HUES48 (cell line): Measurements from ENCODE around the gene OGG1.
A peak's percentile ranks its signal among the peaks of the same experiment; 100 is the strongest.

Source experiments
- H3K27ac ChIP-seq: one replicate; pipeline ENCODE4 v1.7.0; 2013; ENCODE audit warnings: low read depth, low read length, inconsistent platforms
- H3K27me3 ChIP-seq: 2 replicates; pipeline ENCODE4 v1.6.1; 2013; ENCODE audit warnings: mild to moderate bottlenecking, low read length; ENCODE audit not compliant: control insufficient read depth, insufficient read depth
- H3K36me3 ChIP-seq: 2 replicates; pipeline ENCODE4 v1.6.1; 2013; ENCODE audit warnings: low read length; ENCODE audit not compliant: control insufficient read depth, insufficient read depth
- H3K4me1 ChIP-seq: 2 replicates; pipeline ENCODE4 v1.6.1; 2013; ENCODE audit warnings: mild to moderate bottlenecking, low read length; ENCODE audit not compliant: control insufficient read depth, insufficient read depth
- H3K4me3 ChIP-seq: 2 replicates; pipeline ENCODE4 v1.5.1; 2013; ENCODE audit warnings: mild to moderate bottlenecking, low read depth, low read length
- H3K9ac ChIP-seq: 2 replicates; pipeline ENCODE4 v1.6.1; 2013; ENCODE audit warnings: mild to moderate bottlenecking, low read depth, low read length, moderate library complexity
- H3K9me3 ChIP-seq: 2 replicates; pipeline ENCODE4 v1.6.1; 2013; ENCODE audit warnings: low read length; ENCODE audit not compliant: control insufficient read depth, insufficient read depth

Gene OGG1

DNA sequence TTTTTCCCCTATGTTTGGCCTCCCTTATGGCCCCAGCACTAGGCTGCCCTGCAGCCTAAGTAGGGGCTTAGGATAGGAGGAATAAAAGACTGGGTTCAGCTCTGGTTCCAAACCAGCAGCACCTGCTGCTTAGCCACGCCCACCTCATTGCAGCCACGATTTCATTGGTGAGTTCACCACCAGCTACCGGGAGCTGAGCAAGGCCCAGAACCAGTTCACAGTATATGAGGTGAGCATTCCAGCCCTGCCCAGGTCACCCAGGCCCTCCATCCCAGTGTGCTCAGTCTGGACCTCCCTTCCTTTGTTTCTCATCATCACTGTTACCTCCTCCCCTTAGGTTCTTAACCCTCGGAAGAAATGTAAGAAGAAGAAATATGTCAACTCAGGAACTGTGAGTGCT, 34.6 kb upstream of the OGG1 start:
- Histone ChIP-seq H3K4me3 (no peak overlapping the region), H3K27ac (no peak overlapping the region), H3K9me3 (no peaks in the 10 kb centered on the region), H3K9ac (no peak overlapping the region), H3K27me3 (no peaks in the 10 kb centered on the region; the same call in 1 of the 2 replicates), H3K4me1 (no peaks in the 10 kb centered on the region), H3K36me3 (no peaks in the 10 kb centered on the region)

DNA sequence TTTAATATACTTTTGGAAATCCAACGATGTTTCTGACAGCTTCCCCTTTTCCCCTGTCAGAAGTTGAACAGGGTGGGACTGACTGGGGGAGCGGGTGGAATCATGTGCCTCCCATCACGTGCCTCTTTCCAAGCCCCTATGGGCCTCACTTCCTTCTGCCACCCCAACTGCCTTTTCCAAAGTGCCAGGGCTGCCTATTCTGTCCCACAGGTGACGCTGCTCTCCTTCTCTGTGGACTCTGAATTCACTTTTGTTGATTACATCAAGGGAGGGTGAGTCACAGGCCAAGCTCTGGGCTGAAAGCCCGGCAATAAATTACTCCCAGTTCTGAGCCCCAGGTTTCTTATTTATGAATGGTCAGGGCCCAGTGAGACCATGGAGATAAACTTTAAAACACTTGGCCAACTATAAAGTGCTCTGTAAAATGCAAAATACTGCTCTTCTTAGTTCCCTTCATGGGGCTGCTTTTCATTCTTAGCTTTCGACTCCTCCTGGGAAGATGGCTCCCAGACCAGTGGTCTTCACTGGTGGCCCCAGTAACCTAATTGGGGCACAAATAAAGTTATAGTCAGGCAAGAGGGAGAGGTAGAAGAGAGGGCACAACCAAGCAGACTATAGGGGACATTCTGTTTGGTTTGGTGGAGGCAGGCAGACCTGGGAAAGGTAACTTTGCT, 33.9 kb upstream of the OGG1 start:
- H3K36me3 ChIP-seq: no peaks in the 10 kb centered on the region
- no peak overlapping the region for H3K4me3 ChIP-seq
- no peak overlapping the region for H3K27ac ChIP-seq
- H3K9ac ChIP-seq: no peak overlapping the region
- H3K4me1 ChIP-seq: no peaks in the 10 kb centered on the region
- H3K9me3 ChIP-seq: no peaks in the 10 kb centered on the region
- no peaks in the 10 kb centered on the region; the same call in 1 of the 2 replicates for H3K27me3 ChIP-seq

DNA sequence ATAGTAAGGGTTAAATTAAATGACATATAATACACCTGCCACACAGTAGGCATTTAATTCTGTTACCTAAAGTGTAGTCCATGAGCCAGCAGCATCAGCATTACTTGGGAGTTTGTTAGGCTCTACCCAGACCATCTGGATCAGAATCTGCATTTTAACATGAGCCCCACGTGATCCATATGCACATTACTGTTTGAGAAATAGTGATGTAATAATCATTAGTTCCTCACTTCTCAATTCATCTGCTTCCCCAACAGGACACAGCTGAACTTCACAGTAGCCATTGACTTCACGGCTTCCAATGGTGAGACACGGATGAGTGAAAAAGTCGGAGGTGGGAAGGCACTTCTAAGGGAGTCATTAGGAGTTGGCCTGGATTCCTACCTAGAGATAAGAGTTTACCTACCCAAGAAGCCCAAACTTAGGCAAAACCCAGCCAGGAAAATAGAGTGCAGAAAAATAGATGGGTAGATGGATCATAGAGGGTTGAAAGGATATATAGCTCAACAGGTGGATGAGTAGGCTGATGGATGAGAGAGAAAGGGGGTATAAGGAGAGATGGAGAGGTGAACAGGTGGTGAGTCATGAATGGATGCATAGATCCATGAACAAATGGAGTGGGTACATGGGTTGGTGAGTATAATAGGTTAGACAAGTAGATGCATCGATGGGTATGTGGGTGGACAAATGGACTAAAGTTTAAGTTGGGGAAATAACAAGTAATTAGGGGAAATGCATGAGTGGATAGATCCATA, 32.8 kb upstream of the OGG1 start:
- H3K36me3 ChIP-seq: no peaks in the 10 kb centered on the region
- H3K9ac ChIP-seq: no peak overlapping the region
- H3K4me1 ChIP-seq: no peaks in the 10 kb centered on the region
- H3K9me3 ChIP-seq: no peaks in the 10 kb centered on the region
- no peak overlapping the region for H3K27ac ChIP-seq
- no peaks in the 10 kb centered on the region; the same call in 1 of the 2 replicates for H3K27me3 ChIP-seq
- no peak overlapping the region for H3K4me3 ChIP-seq

DNA sequence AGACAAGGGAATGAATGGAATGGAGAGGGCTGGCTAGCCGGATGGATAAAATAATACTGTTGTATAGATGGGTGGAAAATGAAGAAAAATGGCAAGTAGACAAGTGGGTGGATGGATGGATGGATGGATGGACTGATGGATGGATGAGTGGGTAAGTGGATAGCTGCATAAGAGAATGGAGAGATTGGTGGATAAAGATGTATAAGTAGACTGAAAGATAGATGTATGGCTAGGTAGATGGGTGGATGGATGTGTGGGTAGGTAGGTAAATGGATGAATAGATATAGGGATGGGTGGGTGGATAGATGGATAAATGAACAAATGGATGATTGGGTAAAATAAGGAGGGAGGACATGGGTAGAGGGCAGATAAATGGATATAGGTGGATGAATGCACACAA, 32.2 kb upstream of the OGG1 start:
- Histone ChIP-seq H3K9ac (no peak overlapping the region), H3K27me3 (no peaks in the 10 kb centered on the region; the same call in 1 of the 2 replicates), H3K36me3 (no peaks in the 10 kb centered on the region), H3K9me3 (no peaks in the 10 kb centered on the region), H3K4me1 (no peaks in the 10 kb centered on the region), H3K27ac (no peak overlapping the region), H3K4me3 (no peak overlapping the region)

DNA sequence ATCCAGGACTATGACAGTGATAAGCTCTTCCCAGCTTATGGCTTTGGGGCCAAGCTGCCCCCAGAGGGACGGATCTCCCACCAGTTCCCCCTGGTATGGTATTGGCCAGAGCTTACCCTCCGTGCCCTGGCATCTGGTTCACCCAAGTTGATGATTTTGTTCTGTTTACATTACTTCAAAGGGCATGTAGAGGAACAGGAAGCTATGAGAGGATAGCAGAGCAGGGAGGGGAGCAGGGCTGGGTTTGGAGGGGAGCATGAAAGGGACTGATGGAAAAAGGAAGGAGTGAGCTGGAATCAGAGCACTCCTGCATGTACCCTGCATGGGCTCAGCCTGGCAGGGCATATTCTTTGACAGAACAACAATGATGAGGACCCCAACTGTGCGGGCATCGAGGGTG, 31.6 kb upstream of the OGG1 start:
- Histone ChIP-seq H3K9me3 (no peaks in the 10 kb centered on the region), H3K27me3 (no peaks in the 10 kb centered on the region; the same call in 1 of the 2 replicates), H3K36me3 (no peaks in the 10 kb centered on the region), H3K27ac (no peak overlapping the region), H3K9ac (no peak overlapping the region), H3K4me3 (no peak overlapping the region), H3K4me1 (no peaks in the 10 kb centered on the region)

DNA sequence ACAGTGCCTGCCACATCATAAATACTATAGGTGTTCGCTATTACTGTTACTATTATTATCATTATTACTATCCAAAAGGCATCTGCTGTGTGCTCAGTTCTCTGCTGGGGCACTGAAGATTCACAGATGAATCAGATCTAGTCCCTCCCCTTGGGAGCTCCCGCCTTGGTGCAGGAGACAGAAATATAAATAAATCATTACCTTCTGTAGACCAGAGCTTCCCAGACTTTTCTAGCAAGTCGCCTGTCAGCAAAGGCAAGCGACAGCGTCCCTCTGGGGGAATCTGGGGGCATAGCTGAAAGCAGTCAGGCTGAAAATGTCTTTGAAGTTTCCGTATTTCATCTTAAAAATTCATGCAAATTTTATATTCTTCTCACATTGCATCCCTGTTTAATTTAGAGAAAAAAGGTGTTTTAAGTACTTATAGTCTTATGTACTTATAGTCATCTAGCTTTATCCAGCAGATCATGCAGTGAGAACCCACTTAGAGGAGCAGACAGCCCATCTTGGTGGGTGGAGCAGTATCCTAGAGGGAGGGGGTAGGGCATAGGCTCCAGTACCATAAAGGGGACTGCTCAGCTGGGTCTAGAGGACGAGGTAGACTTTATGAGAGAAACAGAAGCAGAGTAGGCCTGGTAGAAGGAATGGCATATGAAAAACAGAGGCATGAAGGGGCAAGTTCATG, 28.6 kb upstream of the OGG1 start:
- no peak overlapping the region for H3K4me3 ChIP-seq
- H3K36me3 ChIP-seq: no peaks in the 10 kb centered on the region

DNA sequence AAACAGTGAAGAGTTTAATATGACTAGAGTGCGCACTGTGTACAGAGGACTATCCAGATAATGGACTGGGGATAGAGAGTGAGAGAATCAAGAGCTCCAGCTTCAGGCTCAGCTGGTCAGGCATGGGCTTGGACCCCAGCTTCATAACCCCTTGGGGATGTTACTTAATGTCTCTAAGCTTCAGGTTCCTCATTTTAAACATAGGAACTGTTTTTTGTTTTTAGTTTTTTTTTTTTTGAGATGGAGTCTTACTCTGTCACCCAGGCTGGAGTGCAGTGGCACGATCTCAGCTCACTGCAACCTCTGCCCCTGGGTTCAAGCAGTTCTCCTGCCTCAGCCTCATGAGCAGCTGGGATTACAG, 28.1 kb upstream of the OGG1 start:
- no peak overlapping the region for H3K27ac ChIP-seq
- no peaks in the 10 kb centered on the region for H3K4me1 ChIP-seq
- no peaks in the 10 kb centered on the region for H3K36me3 ChIP-seq
- no peak overlapping the region for H3K4me3 ChIP-seq
- no peaks in the 10 kb centered on the region for H3K9me3 ChIP-seq
- no peak overlapping the region for H3K9ac ChIP-seq
- H3K27me3 ChIP-seq: no peaks in the 10 kb centered on the region

More for the DNA sequence above, 28.6 kb upstream of the OGG1 start:
- no peak overlapping the region for H3K27ac ChIP-seq
- H3K27me3 ChIP-seq: no peaks in the 10 kb centered on the region
- H3K9me3 ChIP-seq: no peaks in the 10 kb centered on the region
- H3K9ac ChIP-seq: no peak overlapping the region
- no peaks in the 10 kb centered on the region for H3K4me1 ChIP-seq

DNA sequence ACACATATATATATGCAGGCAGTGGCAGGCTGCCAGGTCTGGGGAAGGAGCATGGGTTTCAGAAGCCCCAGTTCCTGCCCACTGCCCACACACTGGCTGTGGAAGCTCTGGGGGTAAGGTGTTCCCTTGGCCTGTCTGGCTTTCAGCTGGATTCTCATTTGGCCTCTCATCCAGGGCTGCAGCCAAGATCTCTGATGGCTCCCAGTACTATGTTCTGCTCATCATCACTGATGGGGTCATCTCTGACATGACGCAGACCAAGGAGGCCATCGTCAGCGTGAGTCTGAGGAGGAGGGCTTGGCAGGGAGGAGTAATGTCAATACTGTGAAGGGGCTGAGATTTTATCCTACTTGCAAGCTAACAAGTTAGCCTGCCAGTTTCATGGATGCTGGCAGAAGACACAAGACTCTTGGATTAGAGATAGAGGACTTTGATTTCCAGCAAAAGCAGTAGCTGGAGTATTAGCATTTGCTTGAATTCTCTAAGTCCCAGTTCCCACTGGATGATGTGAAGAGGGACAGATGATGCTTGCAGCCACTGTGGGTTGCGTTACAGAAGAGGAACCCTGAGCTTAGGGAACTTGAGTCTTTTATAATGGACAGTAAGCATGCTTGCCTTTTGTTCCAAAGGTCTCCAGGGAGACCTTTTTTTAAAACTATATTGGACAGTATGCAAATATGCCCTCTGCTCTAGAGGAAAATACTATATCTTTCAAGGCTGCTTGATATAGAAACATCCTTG, 23.8 kb upstream of the OGG1 start:
- Histone ChIP-seq H3K27ac (no peak overlapping the region), H3K9ac (no peak overlapping the region), H3K27me3 (no peaks in the 10 kb centered on the region), H3K9me3 (no peaks in the 10 kb centered on the region), H3K4me1 (peaks cover 5% of the 10 kb centered on the region; the same call in 1 of the 2 replicates), H3K36me3 (no peaks in the 10 kb centered on the region), H3K4me3 (no peak overlapping the region)

DNA sequence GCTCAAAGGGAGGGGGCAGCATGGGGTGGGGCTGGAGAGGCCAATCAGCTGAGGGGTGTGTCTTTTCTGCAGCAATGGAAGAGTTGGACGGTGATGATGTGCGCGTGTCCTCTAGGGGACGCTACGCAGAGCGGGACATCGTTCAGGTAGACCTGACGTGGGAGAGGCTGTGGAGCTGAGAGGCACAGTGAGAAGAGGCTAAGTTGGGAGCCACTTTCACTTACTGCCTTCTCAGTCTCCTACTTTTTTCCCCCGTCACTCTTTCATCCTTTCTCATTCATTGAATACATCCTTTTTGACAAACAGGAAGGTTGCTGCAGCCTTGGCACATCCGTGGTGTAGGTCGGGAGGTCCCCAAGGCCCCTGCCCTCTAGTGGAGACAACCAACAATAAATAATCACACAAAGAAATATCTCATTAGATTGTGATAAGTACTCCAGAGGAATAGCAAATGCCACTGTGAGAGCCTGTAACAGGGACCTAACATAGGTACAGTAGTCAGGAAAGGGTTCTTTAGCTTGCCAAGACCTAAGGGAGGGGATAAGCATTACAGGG, 22.6 kb upstream of the OGG1 start:
- Histone ChIP-seq H3K36me3 (no peaks in the 10 kb centered on the region), H3K27ac (no peak overlapping the region), H3K4me3 (peak overlapping the region; percentile 65), H3K27me3 (no peaks in the 10 kb centered on the region), H3K4me1 (peaks cover 5% of the 10 kb centered on the region; the same call in 1 of the 2 replicates), H3K9ac (no peak overlapping the region), H3K9me3 (no peaks in the 10 kb centered on the region)

DNA sequence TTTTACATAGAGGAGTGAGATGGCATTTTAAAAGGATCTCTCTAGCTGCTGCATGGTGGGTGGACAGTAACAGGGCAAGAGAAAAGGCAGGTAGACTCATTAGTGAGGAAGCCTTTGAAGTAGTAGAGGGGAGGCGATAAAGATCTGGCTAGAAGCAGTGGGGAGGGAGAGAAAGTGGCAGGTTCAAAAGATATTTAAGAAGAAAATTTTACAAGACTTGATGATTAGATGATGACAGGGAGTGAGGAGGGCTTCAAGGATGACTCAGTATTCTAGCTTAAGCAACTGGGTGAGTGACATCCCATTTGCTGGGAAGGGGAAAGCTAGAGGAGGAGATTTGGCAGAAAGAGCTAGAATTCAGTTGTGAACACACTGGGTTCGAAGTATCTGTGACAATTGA, 22.0 kb upstream of the OGG1 start:
- Histone ChIP-seq H3K36me3 (no peaks in the 10 kb centered on the region), H3K4me1 (peaks cover 9% of the 10 kb centered on the region), H3K9ac (no peak overlapping the region), H3K27ac (no peak overlapping the region), H3K27me3 (no peaks in the 10 kb centered on the region), H3K9me3 (no peaks in the 10 kb centered on the region), H3K4me3 (no peak overlapping the region)
